ENCODE measurements around the gene USH1C.

DNA sequence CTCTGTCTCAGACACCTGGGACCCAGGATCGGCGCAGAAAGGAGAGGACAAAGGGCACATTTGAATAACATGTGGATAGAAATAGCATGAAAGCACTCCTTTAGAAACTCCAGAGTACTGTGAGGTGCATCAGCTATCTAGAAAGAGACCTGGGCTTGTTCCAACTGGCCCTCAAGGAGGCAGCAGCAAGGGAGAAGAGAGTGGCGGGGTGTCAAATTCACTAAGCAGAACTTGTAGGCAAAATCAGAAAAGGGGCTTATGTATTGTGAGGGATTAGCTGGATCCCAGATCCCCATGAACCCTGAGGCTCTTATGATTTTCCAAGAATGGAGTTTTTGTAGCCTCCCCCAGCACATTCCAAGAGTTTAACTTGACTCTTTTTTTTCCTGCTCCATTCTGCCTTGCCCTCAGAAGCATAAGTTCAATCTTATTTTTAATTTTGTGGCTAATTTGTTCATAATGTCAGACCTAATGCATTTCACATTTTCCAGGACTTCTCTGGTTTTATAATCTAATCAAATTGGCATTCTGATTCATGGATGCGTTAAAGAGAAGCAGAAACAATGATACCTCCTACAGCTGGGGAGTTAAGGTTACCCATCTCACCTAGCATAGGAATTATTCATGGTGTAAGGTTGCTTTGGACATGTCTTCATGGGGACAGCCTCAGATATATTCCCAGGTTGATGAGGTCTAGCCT is 33.6 kb downstream of the USH1C start:
- TF ChIP-seq, protein P1, sequence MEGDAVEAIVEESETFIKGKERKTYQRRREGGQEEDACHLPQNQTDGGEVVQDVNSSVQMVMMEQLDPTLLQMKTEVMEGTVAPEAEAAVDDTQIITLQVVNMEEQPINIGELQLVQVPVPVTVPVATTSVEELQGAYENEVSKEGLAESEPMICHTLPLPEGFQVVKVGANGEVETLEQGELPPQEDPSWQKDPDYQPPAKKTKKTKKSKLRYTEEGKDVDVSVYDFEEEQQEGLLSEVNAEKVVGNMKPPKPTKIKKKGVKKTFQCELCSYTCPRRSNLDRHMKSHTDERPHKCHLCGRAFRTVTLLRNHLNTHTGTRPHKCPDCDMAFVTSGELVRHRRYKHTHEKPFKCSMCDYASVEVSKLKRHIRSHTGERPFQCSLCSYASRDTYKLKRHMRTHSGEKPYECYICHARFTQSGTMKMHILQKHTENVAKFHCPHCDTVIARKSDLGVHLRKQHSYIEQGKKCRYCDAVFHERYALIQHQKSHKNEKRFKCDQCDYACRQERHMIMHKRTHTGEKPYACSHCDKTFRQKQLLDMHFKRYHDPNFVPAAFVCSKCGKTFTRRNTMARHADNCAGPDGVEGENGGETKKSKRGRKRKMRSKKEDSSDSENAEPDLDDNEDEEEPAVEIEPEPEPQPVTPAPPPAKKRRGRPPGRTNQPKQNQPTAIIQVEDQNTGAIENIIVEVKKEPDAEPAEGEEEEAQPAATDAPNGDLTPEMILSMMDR (IDR thresholded peaks at IDR 0.05; ENCODE audit: low read depth, low read length, missing input control) = no peak
- TF ChIP-seq SP1 (IDR thresholded peaks at IDR 0.05) (no peak), EGR1 (IDR thresholded peaks at IDR 0.05; ENCODE audit: low read depth in 2 of 2) (no peak), RAD21 (IDR thresholded peaks at IDR 0.05) (no peak), HNF4A (conservative IDR thresholded peaks at IDR 0.05) (no peak), YY1 (IDR thresholded peaks at IDR 0.05) (no peak), NR2F2 (IDR thresholded peaks at IDR 0.05) (no peak), HNF4G (IDR thresholded peaks at IDR 0.05) (no peak), RXRA (IDR thresholded peaks at IDR 0.05) (no peak)
- TF ChIP-seq, protein P2, sequence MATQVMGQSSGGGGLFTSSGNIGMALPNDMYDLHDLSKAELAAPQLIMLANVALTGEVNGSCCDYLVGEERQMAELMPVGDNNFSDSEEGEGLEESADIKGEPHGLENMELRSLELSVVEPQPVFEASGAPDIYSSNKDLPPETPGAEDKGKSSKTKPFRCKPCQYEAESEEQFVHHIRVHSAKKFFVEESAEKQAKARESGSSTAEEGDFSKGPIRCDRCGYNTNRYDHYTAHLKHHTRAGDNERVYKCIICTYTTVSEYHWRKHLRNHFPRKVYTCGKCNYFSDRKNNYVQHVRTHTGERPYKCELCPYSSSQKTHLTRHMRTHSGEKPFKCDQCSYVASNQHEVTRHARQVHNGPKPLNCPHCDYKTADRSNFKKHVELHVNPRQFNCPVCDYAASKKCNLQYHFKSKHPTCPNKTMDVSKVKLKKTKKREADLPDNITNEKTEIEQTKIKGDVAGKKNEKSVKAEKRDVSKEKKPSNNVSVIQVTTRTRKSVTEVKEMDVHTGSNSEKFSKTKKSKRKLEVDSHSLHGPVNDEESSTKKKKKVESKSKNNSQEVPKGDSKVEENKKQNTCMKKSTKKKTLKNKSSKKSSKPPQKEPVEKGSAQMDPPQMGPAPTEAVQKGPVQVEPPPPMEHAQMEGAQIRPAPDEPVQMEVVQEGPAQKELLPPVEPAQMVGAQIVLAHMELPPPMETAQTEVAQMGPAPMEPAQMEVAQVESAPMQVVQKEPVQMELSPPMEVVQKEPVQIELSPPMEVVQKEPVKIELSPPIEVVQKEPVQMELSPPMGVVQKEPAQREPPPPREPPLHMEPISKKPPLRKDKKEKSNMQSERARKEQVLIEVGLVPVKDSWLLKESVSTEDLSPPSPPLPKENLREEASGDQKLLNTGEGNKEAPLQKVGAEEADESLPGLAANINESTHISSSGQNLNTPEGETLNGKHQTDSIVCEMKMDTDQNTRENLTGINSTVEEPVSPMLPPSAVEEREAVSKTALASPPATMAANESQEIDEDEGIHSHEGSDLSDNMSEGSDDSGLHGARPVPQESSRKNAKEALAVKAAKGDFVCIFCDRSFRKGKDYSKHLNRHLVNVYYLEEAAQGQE (IDR thresholded peaks at IDR 0.05) = no peak
- TF ChIP-seq, protein P3, sequence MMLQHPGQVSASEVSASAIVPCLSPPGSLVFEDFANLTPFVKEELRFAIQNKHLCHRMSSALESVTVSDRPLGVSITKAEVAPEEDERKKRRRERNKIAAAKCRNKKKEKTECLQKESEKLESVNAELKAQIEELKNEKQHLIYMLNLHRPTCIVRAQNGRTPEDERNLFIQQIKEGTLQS (IDR thresholded peaks at IDR 0.05) = no peak
